GM21390 (cell line): ENCODE measurements around the gene PPFIA2.

ENCODE experiments used
- ATAC-seq: cut with Tn5 transposase; IDR thresholded peaks from one replicate; pipeline ENCODE4 v1.9.1; 2021; ENCODE audit not compliant: unreplicated experiment

Gene PPFIA2

DNA sequence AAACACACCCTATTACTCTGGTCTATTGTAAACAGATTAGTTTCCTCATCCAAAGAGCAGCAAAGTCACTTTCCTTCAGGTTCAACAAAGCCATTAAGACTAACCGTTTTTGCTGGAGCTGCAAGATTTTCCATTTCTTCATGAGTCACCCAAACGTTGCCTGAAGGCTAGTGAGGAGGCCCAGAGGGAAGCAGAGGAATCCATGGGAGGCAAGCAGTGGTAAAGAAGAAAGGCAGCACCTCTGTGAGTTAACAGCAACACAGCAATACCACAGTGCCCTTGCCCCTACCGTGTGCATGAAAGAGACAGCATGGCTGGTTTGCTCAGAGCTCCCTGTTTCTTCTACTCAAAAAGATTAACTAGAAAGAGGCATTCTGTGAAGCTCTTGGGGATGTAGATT, 475.0 kb downstream of the PPFIA2 start:
- ATAC-seq, result no peak

GRCh38 chr12:81274637-81275529, 484.3 kb downstream of the PPFIA2 start:
- ATAC-seq, result no peak

DNA sequence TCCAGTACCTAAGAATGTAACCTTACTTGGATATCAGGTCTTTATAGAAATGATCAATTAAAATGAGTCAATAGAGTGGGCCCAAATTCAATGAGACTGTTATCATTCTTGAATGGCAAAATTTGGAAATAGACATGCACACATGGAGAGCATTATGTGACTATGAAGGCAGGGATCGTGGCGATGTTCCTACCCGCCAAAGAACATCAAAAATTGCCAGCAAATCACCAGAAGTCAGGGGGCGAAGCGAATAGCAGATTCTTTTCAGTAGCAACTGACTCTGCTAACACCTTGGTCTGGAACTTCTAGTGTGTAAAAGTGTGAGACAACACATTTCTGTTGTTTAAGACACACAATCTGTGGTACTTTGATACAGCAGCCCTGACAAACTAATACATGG, 488.8 kb downstream of the PPFIA2 start:
- ATAC-seq, result no peak

DNA sequence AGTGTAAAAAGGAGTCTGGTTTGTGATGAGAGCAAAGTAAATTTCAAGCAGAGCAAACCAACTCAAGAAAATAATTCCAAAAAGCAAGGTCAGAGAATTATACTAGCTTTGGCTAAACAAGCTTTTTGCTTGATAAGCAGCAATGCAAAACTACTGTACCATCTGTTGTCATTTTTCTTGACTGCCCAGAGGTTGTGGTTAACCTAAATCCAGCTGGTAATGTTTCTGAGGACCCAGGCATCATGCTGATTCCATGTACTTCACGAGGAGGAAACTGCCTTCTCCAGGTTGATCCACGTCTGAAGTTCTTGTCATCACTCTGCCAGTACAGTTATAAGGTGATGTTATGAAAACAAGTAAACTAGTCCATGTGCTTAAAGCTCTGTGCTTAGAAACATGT, 496.1 kb downstream of the PPFIA2 start:
- ATAC-seq, result no peak

DNA sequence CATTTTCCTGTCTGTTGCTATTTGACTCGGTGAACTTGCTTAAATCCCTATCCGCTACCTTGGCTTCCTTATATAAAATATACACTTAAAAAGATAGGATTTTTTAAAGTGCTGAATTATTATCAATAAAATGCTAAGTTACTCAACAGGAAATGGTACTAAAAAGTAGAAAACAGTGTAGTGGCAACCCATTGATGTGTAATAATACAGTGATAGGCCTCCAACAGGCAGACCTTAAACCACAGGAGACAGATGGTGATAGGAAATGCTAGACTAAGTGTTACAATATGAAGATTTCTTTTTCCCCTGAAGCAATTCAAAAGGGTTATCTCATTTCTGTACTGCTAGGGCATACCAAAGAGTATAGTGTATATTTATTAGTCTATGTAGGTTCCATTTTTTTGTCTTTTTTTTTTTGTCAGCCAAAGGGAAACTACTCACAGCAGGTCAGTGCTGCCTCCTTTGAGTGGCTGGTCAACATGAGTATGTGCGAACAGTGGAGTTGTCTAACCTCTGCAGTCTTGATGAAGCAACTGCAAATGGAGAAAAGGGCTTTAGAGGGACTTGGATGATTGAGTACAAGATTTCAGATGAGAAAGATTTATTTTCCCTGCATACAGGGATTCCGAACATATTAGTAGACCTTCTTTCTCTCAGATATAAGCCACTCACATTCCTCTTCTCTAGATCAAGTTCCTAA, 497.5 kb downstream of the PPFIA2 start:
- ATAC-seq, result no peak

GRCh38 chr12:81259360-81259759, 499.8 kb downstream of the PPFIA2 start:
- no peak for ATAC-seq

DNA sequence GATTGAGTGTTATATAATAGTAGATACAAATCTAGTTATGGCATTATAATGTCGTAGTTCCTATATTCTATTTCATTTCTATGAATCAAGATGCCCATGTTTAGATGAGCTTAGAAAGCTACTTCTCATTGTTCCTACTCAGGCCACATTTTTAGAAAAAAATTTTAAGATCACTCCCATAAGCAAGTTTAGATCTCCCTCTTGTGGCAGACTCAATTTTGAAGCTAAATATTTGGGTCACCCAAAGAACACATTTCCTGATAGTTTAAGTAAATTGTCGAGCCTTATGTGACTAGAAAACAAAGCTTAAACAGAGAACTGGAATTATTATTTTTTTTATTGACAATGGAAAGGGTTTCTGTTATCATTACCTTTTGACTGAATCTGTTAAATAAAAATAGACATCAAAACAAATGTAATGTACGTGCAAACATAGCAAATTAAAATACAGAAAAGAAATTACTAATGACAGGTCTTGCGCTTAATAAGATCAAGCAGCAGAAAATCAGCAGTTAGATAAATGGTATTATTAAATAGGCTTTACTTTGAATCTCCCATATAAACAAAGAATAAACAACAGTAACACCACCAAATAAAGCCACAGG, 501.1 kb downstream of the PPFIA2 start:
- ATAC-seq, result no peak

- ATAC-seq, result no peak
Measured at GRCh38 chr12:81255947-81256346, 503.2 kb downstream of the PPFIA2 start.

- ATAC-seq, result no peak
Measured at GRCh38 chr12:81255456-81255855, 503.7 kb downstream of the PPFIA2 start.

GRCh38 chr12:81253360-81253759, 505.8 kb downstream of the PPFIA2 start:
- ATAC-seq, result no peak

GRCh38 chr12:81252228-81252627, 506.9 kb downstream of the PPFIA2 start:
- no peak for ATAC-seq

GRCh38 chr12:81249976-81250375, 509.2 kb downstream of the PPFIA2 start:
- ATAC-seq, result no peak

- ATAC-seq, result no peak
Measured at GRCh38 chr12:81245907-81246570, 513.1 kb downstream of the PPFIA2 start.

DNA sequence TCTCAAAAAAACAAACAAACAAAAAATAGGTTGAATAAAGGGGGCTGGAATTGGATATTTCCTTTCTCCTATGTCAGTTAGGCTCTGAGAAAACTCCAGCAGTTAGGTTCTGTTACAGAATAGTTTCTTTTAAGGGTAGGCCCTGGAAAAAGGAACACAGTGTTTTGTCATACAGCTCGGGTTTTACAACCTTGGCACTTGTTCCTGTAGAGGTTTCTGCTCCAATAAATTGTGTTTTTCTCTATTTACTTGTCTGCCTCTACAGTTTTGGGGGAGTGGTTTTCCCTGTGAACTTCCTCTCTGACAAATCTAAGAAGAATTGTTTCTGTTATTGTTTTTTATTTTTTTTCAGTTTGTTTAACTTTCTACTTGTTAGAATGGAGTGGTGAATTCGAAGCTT, 513.7 kb downstream of the PPFIA2 start:
- ATAC-seq, result no peak

DNA sequence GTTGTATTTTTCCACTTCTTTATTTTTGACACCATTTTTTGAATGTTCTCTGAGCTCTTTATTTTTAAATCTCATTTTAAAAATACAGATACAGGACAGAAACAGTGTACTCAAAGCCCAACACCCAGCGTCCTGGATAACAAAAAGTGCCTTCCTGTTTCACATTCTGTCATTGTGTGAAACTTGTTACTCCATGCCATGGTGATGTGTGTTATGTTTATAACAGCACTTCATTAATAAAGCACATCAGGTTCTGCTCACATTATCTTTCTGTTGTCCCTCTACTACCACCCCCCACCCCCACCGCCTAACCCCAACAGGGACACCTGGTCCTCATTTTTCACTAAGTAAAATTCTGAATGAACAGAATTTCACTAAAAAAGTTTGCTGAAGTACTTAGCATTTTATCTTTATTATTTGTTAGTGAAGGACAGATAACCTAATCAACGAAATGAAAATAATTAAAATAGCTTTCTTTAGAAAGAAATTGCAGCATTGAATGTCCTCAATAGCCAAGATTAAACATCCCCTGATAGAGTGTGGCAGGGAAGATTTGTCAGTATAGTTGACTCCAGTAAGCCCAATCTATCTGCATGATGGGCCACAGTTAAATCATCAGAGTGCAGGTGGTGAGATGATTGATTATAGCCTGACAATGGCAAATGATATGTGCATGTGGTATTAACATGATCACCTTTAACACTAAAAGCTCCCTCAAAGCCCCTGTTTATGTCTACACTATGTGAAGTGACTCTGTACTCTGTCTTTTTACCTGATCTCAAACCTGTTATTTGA, 527.4 kb downstream of the PPFIA2 start:
- ATAC-seq, result no peak

DNA sequence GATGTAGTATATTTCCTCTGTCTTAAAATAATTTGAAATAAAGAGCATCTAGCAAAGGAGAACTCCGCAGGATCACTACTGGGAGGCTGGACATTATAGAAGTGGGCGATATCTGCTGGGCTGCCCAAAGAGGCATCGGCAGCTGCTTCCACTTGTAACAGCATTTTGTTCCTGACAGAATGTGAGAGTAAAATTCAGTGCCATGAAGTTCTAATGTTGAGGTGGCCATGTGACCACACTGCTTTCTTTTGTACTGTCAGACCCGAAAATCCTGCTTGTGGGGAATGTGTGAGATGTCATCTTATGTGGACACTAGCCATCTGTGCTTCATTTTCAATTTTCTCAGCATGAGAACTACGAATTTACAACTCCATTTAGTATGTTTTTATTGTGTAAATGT, 529.4 kb downstream of the PPFIA2 start:
- no peak for ATAC-seq

- ATAC-seq, result no peak
Measured at GRCh38 chr12:81224626-81225025, 534.5 kb downstream of the PPFIA2 start.

DNA sequence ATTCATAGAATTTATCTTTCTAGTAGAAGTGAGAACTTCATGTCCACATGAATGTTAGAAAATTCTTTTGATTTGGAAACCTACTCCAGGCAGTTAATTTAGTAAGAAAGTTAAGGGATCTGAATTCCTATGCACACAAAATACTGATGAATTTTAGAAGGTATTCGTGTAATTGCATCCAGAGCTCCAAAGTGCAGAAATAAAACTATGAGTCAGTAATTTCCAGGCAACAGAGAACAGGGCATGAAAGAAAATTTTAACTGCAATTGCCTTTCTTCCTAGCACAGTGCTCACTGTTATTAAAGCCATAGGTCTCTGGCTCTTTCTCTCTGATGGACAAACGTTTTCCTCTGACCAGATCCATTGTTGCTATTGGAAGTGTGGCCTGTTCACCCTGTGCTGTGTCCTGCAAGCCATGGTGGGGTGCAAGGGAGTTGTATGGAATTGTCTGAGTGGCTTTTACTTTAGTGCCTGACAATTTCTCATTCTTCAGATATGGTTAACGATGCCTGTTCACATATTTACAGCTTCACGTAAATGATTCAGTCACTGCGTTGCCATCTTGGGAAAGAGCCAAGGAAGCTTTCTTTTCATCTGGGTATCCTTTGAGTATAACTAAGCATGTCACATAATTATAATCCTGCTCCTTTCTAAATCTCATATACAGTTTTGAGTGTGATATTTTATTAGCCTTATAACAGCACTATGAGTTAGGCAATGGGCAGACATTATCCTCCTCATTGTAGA, 536.1 kb downstream of the PPFIA2 start:
- no peak for ATAC-seq

GRCh38 chr12:81221681-81222080, 537.5 kb downstream of the PPFIA2 start:
- no peak for ATAC-seq

- no peak for ATAC-seq
Measured at GRCh38 chr12:81216739-81217138, 542.4 kb downstream of the PPFIA2 start.
